Activated CD8-positive, alpha-beta memory T cell treated with anti-CD3 and anti-CD28 coated beads for 4 hours (primary cell): ENCODE data around the gene LAYN.

Source experiments
- DNase-seq, 2 donors: peaks; one replicate each; pipeline ENCODE4 v3.0.0-alpha.2; 2020; ENCODE audit warnings: low read depth in 2 of 2

The LAYN gene

GRCh38 chr11:111540114-111540936, at the start of gene LAYN:
TSS of gene LAYN (plus strand) at chr11:111540720. CDS start at chr11:111540844, 124 bp downstream.
- peak in 1 of 2 donors; percentile 17 for DNase-seq

- no peak for DNase-seq
Observed at GRCh38 chr11:111494040-111494439, 46.5 kb upstream of the LAYN start.

GRCh38 chr11:111499483-111499882, 41.0 kb upstream of the LAYN start:
- no peak for DNase-seq

- no peak for DNase-seq
Observed at GRCh38 chr11:111500481-111500880, 40.0 kb upstream of the LAYN start.

GRCh38 chr11:111502611-111503010, 37.9 kb upstream of the LAYN start:
- no peak for DNase-seq

GRCh38 chr11:111510311-111510710, 30.2 kb upstream of the LAYN start:
- no peak for DNase-seq

GRCh38 chr11:111512296-111513239, 28.0 kb upstream of the LAYN start, which contains the start of gene BTG4:
TSS of gene BTG4 (minus strand) at chr11:111512386. CDS start at chr11:111498776, 13,610 bp downstream.
- DNase-seq = no peak

- no peak for DNase-seq
Observed at GRCh38 chr11:111513240-111513605, 27.3 kb upstream of the LAYN start.

- DNase-seq = no peak
Observed at GRCh38 chr11:111514216-111515031, 26.1 kb upstream of the LAYN start, which contains the start of gene HOATZ. TSS of gene HOATZ (plus strand) at chr11:111514778. CDS start at chr11:111514785, 7 bp downstream.

GRCh38 chr11:111515591-111515990, 24.9 kb upstream of the LAYN start:
- no peak for DNase-seq

GRCh38 chr11:111518668-111519067, 21.9 kb upstream of the LAYN start:
- no peak for DNase-seq

- DNase-seq = no peak
Observed at GRCh38 chr11:111520560-111520959, 20.0 kb upstream of the LAYN start.

- DNase-seq = no peak
Observed at GRCh38 chr11:111521135-111521534, 19.4 kb upstream of the LAYN start.

- DNase-seq = no peak
Observed at GRCh38 chr11:111522426-111522825, 18.1 kb upstream of the LAYN start.

- DNase-seq = no peak
Observed at GRCh38 chr11:111523343-111523742, 17.2 kb upstream of the LAYN start.

GRCh38 chr11:111524056-111524455, 16.5 kb upstream of the LAYN start:
- no peak for DNase-seq

GRCh38 chr11:111525456-111525855, 15.1 kb upstream of the LAYN start:
- no peak for DNase-seq

- no peak for DNase-seq
Observed at GRCh38 chr11:111526501-111526900, 14.0 kb upstream of the LAYN start.

GRCh38 chr11:111527279-111527678, 13.2 kb upstream of the LAYN start:
- no peak for DNase-seq

- no peak for DNase-seq
Observed at GRCh38 chr11:111528557-111528956, 12.0 kb upstream of the LAYN start.

- DNase-seq = no peak
Observed at GRCh38 chr11:111530091-111530490, 10.4 kb upstream of the LAYN start.

GRCh38 chr11:111531136-111531535, 9.4 kb upstream of the LAYN start:
- no peak for DNase-seq
